Natural killer cell (primary cell): ENCODE results near the gene PACRG. TPM values are rescaled to one million over a fixed set of nuclear protein-coding genes. Genes with fewer than 3 reads are reported as not detected.

Source experiments
- ATAC-seq, 3 donors: fragments of 150-1000 bp in 2 of 3; fragments of 200-7000 bp in 1 of 3; cut with Tn5 transposase; 1 replicate in 1 of 3; 2 replicates in 2 of 3; pipeline ENCODE4 v1.10.0; 2021; ENCODE audit warnings: mild to moderate bottlenecking in 2 of 3, moderate library complexity in 2 of 3
- DNase-seq, 2 donors: peaks; one replicate each; pipeline versions ENCODE4 v3.0.0 to v3.0.0-alpha.2; 2013 to 2021; ENCODE audit warnings: mixed read lengths in 1 of 2
- H3K27ac ChIP-seq: one replicate; pipeline ENCODE4 v1.5.1; 2013; ENCODE audit warnings: mild to moderate bottlenecking, low read length
- H3K27me3 ChIP-seq: one replicate; pipeline ENCODE4 v1.6.1; 2013; ENCODE audit warnings: low read length; ENCODE audit not compliant: control insufficient read depth, insufficient read depth
- H3K36me3 ChIP-seq: one replicate; pipeline ENCODE4 v1.6.1; 2013; ENCODE audit warnings: low read length; ENCODE audit not compliant: control insufficient read depth, insufficient read depth
- H3K4me1 ChIP-seq: one replicate; pipeline ENCODE4 v1.6.1; 2013; ENCODE audit warnings: low read length; ENCODE audit not compliant: control insufficient read depth, insufficient read depth
- H3K4me3 ChIP-seq: one replicate; pipeline ENCODE4 v1.5.1; 2013; ENCODE audit warnings: low read length
- H3K9me3 ChIP-seq: one replicate; pipeline ENCODE4 v1.6.1; 2013; ENCODE audit warnings: low read length; ENCODE audit not compliant: control insufficient read depth, insufficient read depth
- H3K27ac Mint-ChIP-seq, 2 donors: one replicate each; pipeline ENCODE4 v1.8.0; 2022; ENCODE audit warnings: mild to moderate bottlenecking in 2 of 2, mixed read lengths in 2 of 2, moderate library complexity in 1 of 2
- H3K27me3 Mint-ChIP-seq, 2 donors: one replicate each; pipeline ENCODE4 v1.8.0; 2022; ENCODE audit warnings: low read depth in 2 of 2, mixed read lengths in 2 of 2
- H3K36me3 Mint-ChIP-seq: one replicate; pipeline ENCODE4 v1.8.0; 2022; ENCODE audit warnings: mixed read lengths
- H3K4me1 Mint-ChIP-seq, 2 donors: one replicate each; pipeline ENCODE4 v1.8.0; 2022; ENCODE audit warnings: mixed read lengths in 2 of 2
- H3K4me3 Mint-ChIP-seq: one replicate; pipeline ENCODE4 v1.8.0; 2022; ENCODE audit warnings: mild to moderate bottlenecking, moderate library complexity, mixed read lengths
- H3K9me3 Mint-ChIP-seq, 2 donors: one replicate each; pipeline ENCODE4 v1.8.0; 2022; ENCODE audit warnings: mixed read lengths in 2 of 2
- CTCF ChIP-seq: fragments of 200-600 bp; IDR thresholded peaks from one replicate; pipeline ENCODE4 v1.8.0; 2022; ENCODE audit warnings: antibody characterized with exemption
- WGBS: methylation state at CpG from one replicate; pipeline ENCODE4 v1.1.7; 2013; ENCODE audit warnings: missing lambda C conversion rate; ENCODE audit not compliant: insufficient coverage; 5-methylcytosine and 5-hydroxymethylcytosine counted together
- intact Hi-C: fragments of 100-400 bp; cut with micrococcal nuclease; formaldehyde crosslinking; loops from one replicate; pipeline ENCODE4 v1.14.2; 2022
- total RNA-seq, 4 donors: library from RNA; stranded (reverse); fragments of 120-200 nt in 1 of 4; gene quantifications; one replicate each; pipeline versions ENCODE4 v1.2.3 to v1.2.4, GENCODE V29; 2013 to 2022

PACRG gene
- total RNA-seq, 3 donors from 2014 or later (not counting 1 experiment from before 2014, with no cell fraction given), result 0.52 TPM; not detected in 2

- Histone ChIP-seq H3K4me1 (no peaks in the 10 kb centered on the region), H3K36me3 (no peaks in the 10 kb centered on the region), H3K9me3 (no peaks in the 10 kb centered on the region), H3K27ac (no peak overlapping the region), H3K4me3 (no peak overlapping the region), H3K27me3 (no peaks in the 10 kb centered on the region)
- DNase-seq (no peak), ATAC-seq (no peak)
- Mint-ChIP-seq H3K4me1 (peaks cover 0 to 10% of the 10 kb centered on the region in 2 donors), H3K27ac (no peak overlapping the region), H3K36me3 (no peaks in the 10 kb centered on the region), H3K9me3 (no peaks in the 10 kb centered on the region), H3K4me3 (no peak overlapping the region), H3K27me3 (peaks cover 11 to 13% of the 10 kb centered on the region in 2 donors)
- WGBS, result 90% methylated on average over 2 of the region's 4 CpGs
- intact Hi-C loops, result no loop called here
- TF ChIP-seq CTCF, result no peak
Observed at GRCh38 chr6:163325390-163325784, 597.6 kb downstream of the PACRG start.

DNA sequence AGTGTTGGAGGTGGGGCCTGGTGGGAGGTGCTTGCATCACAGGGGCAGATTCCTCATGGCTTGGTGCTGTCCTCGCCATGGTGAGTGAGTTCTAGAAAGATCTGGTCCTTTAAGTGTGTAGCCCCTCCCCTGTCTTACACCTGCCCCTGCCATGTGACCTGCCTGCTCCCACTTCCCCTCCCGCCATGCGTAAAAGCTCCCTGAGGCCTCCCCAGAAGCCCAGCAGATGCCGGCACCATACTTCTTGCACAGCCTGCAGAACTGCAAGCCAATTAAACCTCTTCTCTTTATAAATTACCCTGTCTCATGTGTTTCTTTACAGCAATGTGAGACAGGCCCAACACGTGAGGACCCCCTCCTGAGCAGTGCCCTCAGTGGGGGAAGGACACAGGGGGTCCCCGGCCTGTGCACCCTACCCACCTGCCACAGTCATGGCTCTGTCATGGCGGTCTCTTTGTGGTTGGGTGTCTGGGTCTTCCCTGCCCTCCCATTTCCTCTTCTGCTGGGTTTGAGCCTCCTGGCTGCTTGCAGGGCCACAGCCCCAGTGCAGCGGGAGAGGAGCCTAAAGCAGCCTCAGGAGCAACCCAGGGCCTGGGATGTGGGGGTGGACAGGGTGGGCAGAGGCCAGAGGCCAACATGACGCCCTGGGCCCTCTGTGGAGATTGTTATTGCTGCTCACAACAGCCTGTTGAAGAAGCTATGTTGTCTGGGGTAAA lies 599.5 kb downstream of the PACRG start:
- DNase-seq (no peak), ATAC-seq (no peak)
- Histone ChIP-seq H3K27me3 (no peaks in the 10 kb centered on the region), H3K36me3 (no peaks in the 10 kb centered on the region), H3K4me1 (no peaks in the 10 kb centered on the region), H3K9me3 (no peaks in the 10 kb centered on the region), H3K4me3 (no peak overlapping the region), H3K27ac (no peak overlapping the region)
- H3K4me3 Mint-ChIP-seq, result no peak overlapping the region
- H3K9me3 Mint-ChIP-seq, result no peaks in the 10 kb centered on the region
- intact Hi-C loops, result no loop called here
- H3K36me3 Mint-ChIP-seq, result no peaks in the 10 kb centered on the region
- 79% methylated on average over 8 of the region's 9 CpGs for WGBS
- TF ChIP-seq CTCF, result no peak
- H3K27ac Mint-ChIP-seq, result no peak overlapping the region
- peaks cover 0 to 10% of the 10 kb centered on the region in 2 donors for H3K4me1 Mint-ChIP-seq
- peaks cover 2 to 4% of the 10 kb centered on the region in 2 donors for H3K27me3 Mint-ChIP-seq

DNA sequence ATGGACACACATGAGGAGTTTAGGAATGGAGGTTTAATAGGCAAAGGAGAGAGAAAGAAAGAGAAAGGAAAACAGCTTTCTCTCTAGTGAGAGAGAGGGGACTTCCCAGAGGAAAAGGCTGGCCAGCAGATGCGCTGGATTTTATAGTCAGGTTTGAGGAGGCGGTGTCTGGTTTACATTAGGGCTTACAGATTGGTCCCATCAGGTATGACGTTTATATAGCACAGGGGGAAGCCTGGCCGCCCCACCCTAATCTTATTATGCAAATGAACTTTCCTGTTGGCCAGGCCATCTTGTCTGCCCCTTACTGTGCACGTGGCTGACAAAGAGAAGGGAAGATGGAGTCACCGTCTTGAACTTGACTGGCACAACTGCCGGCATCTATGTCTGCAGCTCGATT lies 600.1 kb downstream of the PACRG start:
- WGBS, result 86% methylated on average over 8 of the region's 8 CpGs
- H3K9me3 Mint-ChIP-seq, result no peaks in the 10 kb centered on the region
- Histone ChIP-seq H3K4me3 (no peak overlapping the region), H3K27ac (no peak overlapping the region), H3K36me3 (no peaks in the 10 kb centered on the region), H3K27me3 (no peaks in the 10 kb centered on the region), H3K4me1 (no peaks in the 10 kb centered on the region), H3K9me3 (no peaks in the 10 kb centered on the region)
- no peak for TF ChIP-seq CTCF
- H3K27me3 Mint-ChIP-seq, result peaks cover 0 to 3% of the 10 kb centered on the region in 2 donors
- no peak for ATAC-seq
- intact Hi-C loops, result no loop called here
- H3K4me3 Mint-ChIP-seq, result no peak overlapping the region
- peaks cover 0 to 10% of the 10 kb centered on the region in 2 donors for H3K4me1 Mint-ChIP-seq
- H3K36me3 Mint-ChIP-seq, result no peaks in the 10 kb centered on the region
- no peak for DNase-seq
- H3K27ac Mint-ChIP-seq, result no peak overlapping the region

DNA sequence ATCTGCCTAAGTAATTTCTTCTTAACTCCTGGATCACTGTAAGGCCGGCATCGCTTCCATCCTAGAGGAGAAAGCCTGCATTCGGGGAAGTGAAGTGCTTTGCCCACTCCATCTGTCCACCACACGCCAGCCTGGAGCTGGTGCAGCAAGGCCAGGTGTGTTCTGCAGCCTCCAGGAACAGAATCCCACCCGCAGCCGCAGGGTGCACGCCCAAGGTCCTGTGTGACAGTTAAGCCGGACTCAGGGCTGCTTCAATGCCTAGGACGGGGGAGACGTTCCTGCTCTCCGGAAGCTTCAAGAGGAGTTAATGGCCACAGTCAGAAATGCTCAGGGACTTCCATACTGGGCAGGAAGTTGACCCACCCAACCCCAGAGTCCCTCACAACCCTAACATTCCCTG lies 600.6 kb downstream of the PACRG start:
- intact Hi-C loops, result no loop called here
- H3K36me3 Mint-ChIP-seq, result no peaks in the 10 kb centered on the region
- H3K36me3 ChIP-seq, result no peaks in the 10 kb centered on the region
- DNase-seq, result no peak
- no peak overlapping the region for H3K4me3 ChIP-seq
- H3K4me1 Mint-ChIP-seq, result peaks cover 0 to 10% of the 10 kb centered on the region in 2 donors
- H3K9me3 Mint-ChIP-seq, result no peaks in the 10 kb centered on the region
- H3K4me1 ChIP-seq, result no peaks in the 10 kb centered on the region
- no peak overlapping the region for H3K27ac ChIP-seq
- H3K27me3 Mint-ChIP-seq, result peaks cover 1 to 3% of the 10 kb centered on the region in 2 donors
- H3K27me3 ChIP-seq, result no peaks in the 10 kb centered on the region
- no peak for ATAC-seq
- H3K4me3 Mint-ChIP-seq, result no peak overlapping the region
- TF ChIP-seq CTCF, result no peak
- WGBS, result 97% methylated on average over 11 of the region's 11 CpGs
- H3K27ac Mint-ChIP-seq, result no peak overlapping the region
- H3K9me3 ChIP-seq, result no peaks in the 10 kb centered on the region
